ENCODE results near the gene GABRB2. TPM values are rescaled to one million over a fixed set of nuclear protein-coding genes. Genes with fewer than 3 reads are reported as not detected.

The GABRB2 gene
- total RNA-seq, 2 experiments from 2014 or later = not detected

DNA sequence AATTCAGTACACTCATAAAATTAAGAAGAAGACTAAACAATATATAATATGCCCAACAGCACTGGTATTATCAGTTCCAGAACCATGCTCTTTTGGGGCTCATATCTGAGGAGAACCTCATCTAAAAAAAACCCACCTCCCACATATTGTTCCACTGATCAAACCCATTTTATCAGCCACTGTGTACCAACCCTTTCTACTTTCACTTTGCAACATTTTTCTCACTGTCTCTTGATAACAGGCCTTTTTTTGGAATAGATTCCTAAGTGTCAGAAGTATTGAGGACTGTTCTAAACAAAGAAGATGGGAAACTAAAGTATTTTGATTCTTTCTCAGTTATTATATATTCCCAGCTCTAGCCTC, 173.2 kb downstream of the GABRB2 start:
- Mint-ChIP-seq H3K27ac (no peak overlapping the region), H3K36me3 (no peaks in the 10 kb centered on the region), H3K9me3 (no peaks in the 10 kb centered on the region), H3K27me3 (peaks cover 3% of the 10 kb centered on the region), H3K4me1 (ENCODE audit: low read depth) (no peaks in the 10 kb centered on the region), H3K4me3 (no peak overlapping the region)
- ChIA-PET CTCF (no interaction called here), POLR2A (no interaction called here)
- no peak for DNase-seq
- intact Hi-C loops (cut with micrococcal nuclease) = no loop called here

- ChIA-PET CTCF (no interaction called here), POLR2A (no interaction called here)
- Mint-ChIP-seq H3K4me1 (ENCODE audit: low read depth) (no peaks in the 10 kb centered on the region), H3K36me3 (no peaks in the 10 kb centered on the region), H3K9me3 (no peaks in the 10 kb centered on the region), H3K27ac (no peak overlapping the region), H3K4me3 (no peak overlapping the region), H3K27me3 (peaks cover 3% of the 10 kb centered on the region)
- no peak for DNase-seq
- intact Hi-C loops (cut with micrococcal nuclease) = no loop called here
Observed at GRCh38 chr5:161372682-161373344, 173.7 kb downstream of the GABRB2 start.

GRCh38 chr5:161369022-161369421, 177.5 kb downstream of the GABRB2 start:
- H3K9me3 Mint-ChIP-seq = no peaks in the 10 kb centered on the region
- DNase-seq = no peak
- no peak overlapping the region for H3K27ac Mint-ChIP-seq
- no peaks in the 10 kb centered on the region for H3K27me3 Mint-ChIP-seq
- H3K4me1 Mint-ChIP-seq (ENCODE audit: low read depth) = no peaks in the 10 kb centered on the region
- H3K36me3 Mint-ChIP-seq = no peaks in the 10 kb centered on the region
- ChIA-PET POLR2A (no interaction called here), CTCF (no interaction called here)
- intact Hi-C loops (cut with micrococcal nuclease) = no loop called here
- H3K4me3 Mint-ChIP-seq = no peak overlapping the region

DNA sequence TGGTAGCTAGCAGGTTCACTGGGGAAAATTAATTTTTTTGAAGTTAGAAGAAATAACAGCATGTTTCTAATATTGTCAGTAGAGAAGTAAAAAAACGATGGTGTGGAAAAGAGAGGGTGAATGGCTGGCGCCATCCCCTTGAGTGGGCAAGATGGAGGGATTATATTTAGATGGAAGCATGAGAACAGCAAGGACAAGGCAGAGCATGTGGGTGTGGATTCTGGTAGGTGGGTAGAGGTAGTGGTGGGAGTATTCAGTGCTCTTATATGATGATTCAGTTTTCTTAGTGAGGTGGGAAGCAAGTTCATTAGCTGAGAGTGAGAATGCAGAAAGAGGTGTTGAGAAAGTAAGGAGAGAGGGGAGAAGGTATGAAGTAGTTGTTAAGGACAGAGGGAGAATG, 188.1 kb downstream of the GABRB2 start:
- intact Hi-C loops (cut with micrococcal nuclease) = no loop called here
- CTCF ChIA-PET = no interaction called here
- Mint-ChIP-seq H3K27me3 (no peaks in the 10 kb centered on the region), H3K4me1 (ENCODE audit: low read depth) (no peaks in the 10 kb centered on the region), H3K27ac (no peak overlapping the region), H3K9me3 (no peaks in the 10 kb centered on the region), H3K4me3 (no peak overlapping the region), H3K36me3 (no peaks in the 10 kb centered on the region)
- no peak for DNase-seq
- POLR2A ChIA-PET = no interaction called here

DNA sequence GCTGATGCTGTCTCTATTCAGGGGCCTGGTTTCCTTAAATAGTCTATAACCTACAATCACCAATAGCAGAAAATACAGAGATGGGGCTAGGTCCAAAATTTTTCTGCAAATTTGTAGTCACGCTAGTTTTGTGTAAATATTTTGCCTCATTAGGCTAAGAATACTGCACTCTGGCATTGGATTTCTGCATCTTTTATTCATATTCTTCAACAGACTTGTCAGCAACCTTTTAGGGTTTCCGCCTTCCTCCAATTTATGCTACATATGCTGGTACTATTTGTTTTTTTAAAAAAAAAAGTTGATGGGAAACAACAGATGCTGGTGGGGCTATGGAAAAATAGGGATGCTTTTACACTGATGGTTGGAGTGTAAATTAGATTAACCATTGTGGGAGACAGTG, 202.3 kb downstream of the GABRB2 start:
- Mint-ChIP-seq H3K4me1 (ENCODE audit: low read depth) (no peaks in the 10 kb centered on the region), H3K27ac (no peak overlapping the region), H3K36me3 (no peaks in the 10 kb centered on the region), H3K9me3 (peaks cover 2% of the 10 kb centered on the region), H3K27me3 (no peaks in the 10 kb centered on the region), H3K4me3 (no peak overlapping the region)
- CTCF ChIA-PET = no interaction called here
- intact Hi-C loops (cut with micrococcal nuclease) = no loop called here
- DNase-seq = no peak
- POLR2A ChIA-PET = no interaction called here

DNA sequence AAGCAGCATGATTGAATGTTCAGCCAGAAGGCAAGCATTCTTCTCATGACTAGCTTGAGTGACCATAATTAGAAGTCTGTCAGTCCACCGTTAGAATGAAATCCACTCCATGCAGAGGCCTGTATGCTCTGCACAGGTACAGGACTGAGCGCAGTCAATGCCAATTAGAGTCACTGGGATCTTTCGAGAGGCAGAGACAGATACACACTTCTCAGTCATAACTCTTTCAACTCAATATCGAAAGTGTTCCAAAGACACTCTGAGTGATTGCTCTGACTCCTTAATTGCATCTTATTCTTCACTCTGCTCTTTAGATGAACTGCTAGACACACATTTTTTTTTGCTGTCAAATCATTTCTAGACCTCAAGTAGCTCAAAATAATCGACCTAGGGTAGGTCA, 203.6 kb downstream of the GABRB2 start:
- CTCF ChIA-PET = no interaction called here
- no peak overlapping the region for H3K27ac Mint-ChIP-seq
- POLR2A ChIA-PET = no interaction called here

DNA sequence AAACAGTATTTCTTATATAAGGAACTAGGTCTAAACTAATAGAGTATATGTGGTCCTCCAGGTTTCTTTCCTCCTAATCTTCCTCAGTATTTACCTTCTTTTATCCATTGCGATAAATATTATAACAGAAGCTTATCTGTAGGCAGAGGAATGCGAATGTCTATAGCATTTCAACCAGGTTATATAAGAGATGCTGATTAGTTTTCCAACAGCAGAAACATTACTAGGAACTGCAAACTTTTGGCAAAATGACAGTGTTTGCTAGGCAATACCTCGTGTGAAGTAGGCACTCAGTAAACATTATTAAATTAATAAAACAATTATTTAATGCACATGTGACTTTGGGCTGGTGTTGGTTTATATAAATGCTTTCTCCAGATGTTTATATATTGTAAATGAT, 206.5 kb downstream of the GABRB2 start:
- H3K27me3 Mint-ChIP-seq = no peaks in the 10 kb centered on the region
- H3K9me3 Mint-ChIP-seq = no peaks in the 10 kb centered on the region
- CTCF ChIA-PET = no interaction called here

More for the DNA sequence above, 203.6 kb downstream of the GABRB2 start:
- no peak for DNase-seq
- intact Hi-C loops (cut with micrococcal nuclease) = no loop called here
- Mint-ChIP-seq H3K27me3 (no peaks in the 10 kb centered on the region), H3K9me3 (peaks cover 2% of the 10 kb centered on the region), H3K4me1 (ENCODE audit: low read depth) (no peaks in the 10 kb centered on the region), H3K4me3 (no peak overlapping the region), H3K36me3 (no peaks in the 10 kb centered on the region)

GRCh38 chr5:161333194-161333880, 213.2 kb downstream of the GABRB2 start:
- no peak overlapping the region for H3K4me3 Mint-ChIP-seq
- H3K27ac Mint-ChIP-seq = no peak overlapping the region
- CTCF ChIA-PET = no interaction called here
- intact Hi-C loops (cut with micrococcal nuclease) = no loop called here
- no peak for DNase-seq
- no peaks in the 10 kb centered on the region for H3K36me3 Mint-ChIP-seq
- no peaks in the 10 kb centered on the region for H3K27me3 Mint-ChIP-seq
- no peaks in the 10 kb centered on the region for H3K9me3 Mint-ChIP-seq
- no peaks in the 10 kb centered on the region for H3K4me1 Mint-ChIP-seq (ENCODE audit: low read depth)
- POLR2A ChIA-PET = no interaction called here

More for the DNA sequence above, 206.5 kb downstream of the GABRB2 start:
- H3K4me3 Mint-ChIP-seq = no peak overlapping the region
- DNase-seq = no peak
- POLR2A ChIA-PET = no interaction called here
- no peak overlapping the region for H3K27ac Mint-ChIP-seq
- no peaks in the 10 kb centered on the region for H3K36me3 Mint-ChIP-seq
- intact Hi-C loops (cut with micrococcal nuclease) = no loop called here
- no peaks in the 10 kb centered on the region for H3K4me1 Mint-ChIP-seq (ENCODE audit: low read depth)

DNA sequence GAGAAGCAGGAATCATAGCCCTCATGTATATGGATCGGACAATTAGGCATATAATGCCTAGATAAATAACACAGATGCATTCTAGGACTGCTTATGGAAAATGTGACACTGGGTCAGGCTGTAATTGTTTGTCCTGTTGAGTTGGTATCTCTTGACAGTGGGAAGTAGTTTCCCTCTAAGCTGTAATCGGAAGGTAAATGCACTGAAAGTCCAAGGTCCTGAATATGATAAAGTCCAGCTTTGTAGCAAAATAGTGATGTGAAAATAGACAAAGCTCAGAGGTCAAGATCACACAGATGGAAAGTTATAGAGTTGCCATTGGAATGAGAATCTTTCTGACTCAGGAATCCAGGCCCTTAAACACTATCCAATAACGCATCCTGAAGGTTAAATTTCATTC, 214.2 kb downstream of the GABRB2 start:
- ChIA-PET CTCF (no interaction called here), POLR2A (no interaction called here)
- Mint-ChIP-seq H3K27ac (no peak overlapping the region), H3K4me3 (no peak overlapping the region), H3K36me3 (no peaks in the 10 kb centered on the region), H3K27me3 (no peaks in the 10 kb centered on the region), H3K9me3 (no peaks in the 10 kb centered on the region), H3K4me1 (ENCODE audit: low read depth) (no peaks in the 10 kb centered on the region)
- intact Hi-C loops (cut with micrococcal nuclease) = no loop called here
- no peak for DNase-seq

DNA sequence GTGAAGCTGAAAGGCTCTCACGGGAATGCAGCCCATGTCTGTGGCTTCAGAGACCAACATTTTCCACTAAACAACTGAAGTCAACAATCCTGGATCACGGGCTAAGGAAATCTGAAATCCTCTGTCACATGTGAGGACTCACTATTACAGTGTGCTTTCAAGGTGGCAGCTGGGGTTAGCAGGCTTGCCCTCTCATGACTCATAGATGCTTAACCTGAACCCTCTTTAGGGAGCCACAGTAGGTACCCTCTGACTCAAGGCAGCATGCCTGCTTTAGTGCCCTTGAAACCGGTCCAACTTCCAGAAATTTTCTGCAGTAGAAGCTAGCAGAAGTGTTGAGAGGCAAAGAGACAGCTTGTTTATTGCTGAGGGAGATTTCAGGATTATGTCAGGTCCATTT, 232.5 kb downstream of the GABRB2 start:
- no peak overlapping the region for H3K4me3 Mint-ChIP-seq
- H3K27me3 Mint-ChIP-seq = no peaks in the 10 kb centered on the region
- no peaks in the 10 kb centered on the region for H3K4me1 Mint-ChIP-seq (ENCODE audit: low read depth)
- H3K36me3 Mint-ChIP-seq = no peaks in the 10 kb centered on the region
- no peak for DNase-seq
- intact Hi-C loops (cut with micrococcal nuclease) = no loop called here
- ChIA-PET POLR2A (no interaction called here), CTCF (no interaction called here)
- no peaks in the 10 kb centered on the region for H3K9me3 Mint-ChIP-seq
- H3K27ac Mint-ChIP-seq = no peak overlapping the region

DNA sequence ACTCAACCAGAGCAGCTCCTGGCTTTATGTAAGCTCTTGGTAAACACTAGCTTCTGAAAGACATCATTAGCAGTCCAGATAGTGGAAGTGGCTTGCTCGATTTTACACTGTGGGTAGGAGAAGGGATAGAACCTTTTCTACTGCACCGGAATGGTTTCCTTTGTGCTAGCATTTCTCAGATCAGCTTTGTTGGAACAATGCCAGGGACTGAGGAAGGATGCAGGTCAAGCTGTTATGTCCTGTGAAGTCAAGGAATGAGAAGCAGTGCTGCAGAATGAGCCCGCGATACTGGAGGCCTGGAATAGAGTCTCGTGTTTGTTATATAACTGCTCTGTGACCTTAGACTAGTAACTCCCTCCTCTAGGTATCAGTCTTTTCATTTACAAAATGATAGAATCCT, 233.6 kb downstream of the GABRB2 start:
- no peak overlapping the region for H3K27ac Mint-ChIP-seq
- intact Hi-C loops (cut with micrococcal nuclease) = loop anchor here (2.0 kb wide), 1 partner anchor 18 kb away; no protein-coding TSS in a partner anchor
- ChIA-PET POLR2A (no interaction called here), CTCF (no interaction called here)
- no peaks in the 10 kb centered on the region for H3K4me1 Mint-ChIP-seq (ENCODE audit: low read depth)
- no peaks in the 10 kb centered on the region for H3K9me3 Mint-ChIP-seq
- no peaks in the 10 kb centered on the region for H3K36me3 Mint-ChIP-seq
- no peak for DNase-seq
- H3K27me3 Mint-ChIP-seq = no peaks in the 10 kb centered on the region
- no peak overlapping the region for H3K4me3 Mint-ChIP-seq

DNA sequence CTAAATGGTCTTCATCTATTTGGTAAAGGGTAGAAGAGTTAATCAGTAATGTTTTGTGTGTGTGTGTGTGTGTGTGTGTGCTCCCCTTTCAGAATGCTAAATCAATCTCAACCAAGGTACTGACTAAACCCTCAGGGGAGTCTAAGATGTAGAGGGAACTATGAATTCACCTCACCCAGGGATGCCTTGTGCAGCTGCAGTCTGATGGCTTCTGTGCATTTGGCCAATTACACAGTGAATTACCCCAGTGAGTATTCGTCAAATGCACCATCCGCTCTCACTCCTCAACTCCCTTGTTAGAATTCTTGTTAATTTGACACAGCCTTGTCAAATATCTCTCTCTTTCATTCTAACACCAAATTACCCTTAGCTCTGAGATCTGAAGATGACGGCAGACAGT, 234.6 kb downstream of the GABRB2 start:
- Mint-ChIP-seq H3K9me3 (no peaks in the 10 kb centered on the region), H3K27me3 (no peaks in the 10 kb centered on the region), H3K27ac (no peak overlapping the region), H3K4me3 (no peak overlapping the region), H3K4me1 (ENCODE audit: low read depth) (no peaks in the 10 kb centered on the region), H3K36me3 (no peaks in the 10 kb centered on the region)
- DNase-seq = no peak
- ChIA-PET POLR2A (no interaction called here), CTCF (no interaction called here)
- intact Hi-C loops (cut with micrococcal nuclease) = loop anchor here (2.0 kb wide), 1 partner anchor 19 kb away; no protein-coding TSS in a partner anchor

DNA sequence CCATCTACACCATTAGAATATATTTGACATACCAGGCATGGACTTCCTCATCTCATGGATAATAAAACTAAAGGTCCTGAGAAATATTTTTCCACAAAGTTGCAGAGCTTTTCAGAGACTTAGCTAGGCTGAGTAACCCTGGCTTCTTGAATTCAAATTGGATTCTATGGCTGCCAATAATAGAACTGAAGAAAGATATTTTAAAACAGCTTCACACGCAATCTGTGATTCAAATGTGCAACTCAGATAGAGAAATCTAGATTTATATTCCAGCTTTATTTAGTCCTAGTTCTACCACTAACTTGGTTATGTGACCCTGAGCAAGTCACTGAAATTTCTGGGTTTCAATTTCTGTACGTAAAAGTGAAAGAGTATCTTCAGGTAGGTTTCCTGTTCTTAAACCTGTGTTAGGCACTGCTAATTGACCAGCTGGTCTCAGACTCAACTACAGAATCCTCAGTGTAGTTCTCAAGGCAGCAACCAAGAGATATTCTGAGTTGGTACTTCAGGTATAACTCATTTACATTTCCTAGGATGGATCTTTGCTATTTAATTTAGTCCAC, 235.3 kb downstream of the GABRB2 start:
- intact Hi-C loops (cut with micrococcal nuclease) = no loop called here
- CTCF ChIA-PET = no interaction called here
- Mint-ChIP-seq H3K9me3 (no peaks in the 10 kb centered on the region), H3K36me3 (no peaks in the 10 kb centered on the region), H3K4me3 (no peak overlapping the region), H3K27me3 (no peaks in the 10 kb centered on the region), H3K27ac (no peak overlapping the region), H3K4me1 (ENCODE audit: low read depth) (no peaks in the 10 kb centered on the region)
- no peak for DNase-seq
- POLR2A ChIA-PET = no interaction called here
